ENCODE data around the gene STAM.
A peak's percentile ranks its signal among the peaks of the same experiment; 100 is the strongest.

STAM gene

GRCh38 chr10:17734432-17735080 is 90.6 kb downstream of the STAM start:
- DNase-seq: no peak

GRCh38 chr10:17735166-17735941 is 91.4 kb downstream of the STAM start:
- DNase-seq: no peak

- no peak for DNase-seq
These were observed 92.3 kb downstream of the STAM start for GRCh38 chr10:17736223-17736622.

GRCh38 chr10:17737027-17737965 is 93.3 kb downstream of the STAM start:
- no peak for DNase-seq

GRCh38 chr10:17740668-17741067 is 96.7 kb downstream of the STAM start:
- DNase-seq: no peak

GRCh38 chr10:17742918-17743317 is 99.0 kb downstream of the STAM start:
- peak; percentile 6 for DNase-seq

GRCh38 chr10:17743437-17743836 is 99.5 kb downstream of the STAM start:
- DNase-seq: no peak

- DNase-seq: no peak
These were observed 100.5 kb downstream of the STAM start for GRCh38 chr10:17744341-17744861.

GRCh38 chr10:17747883-17748550 is 104.1 kb downstream of the STAM start:
- no peak for DNase-seq

GRCh38 chr10:17749890-17750289 is 105.9 kb downstream of the STAM start:
- DNase-seq: no peak

GRCh38 chr10:17751781-17752445 is 108.0 kb downstream of the STAM start, which contains the start of gene TMEM236:
TMEM236 (plus strand) TSS chr10:17752201; CDS start chr10:17752296, 95 bp downstream.
- no peak for DNase-seq

GRCh38 chr10:17756557-17757217 is 112.7 kb downstream of the STAM start:
- DNase-seq: no peak

- no peak for DNase-seq
These were observed 114.2 kb downstream of the STAM start for GRCh38 chr10:17758200-17758599.

GRCh38 chr10:17758896-17759295 is 114.9 kb downstream of the STAM start:
- DNase-seq: no peak

GRCh38 chr10:17764142-17764541 is 120.2 kb downstream of the STAM start:
- no peak for DNase-seq

GRCh38 chr10:17765602-17766001 is 121.7 kb downstream of the STAM start:
- no peak for DNase-seq

All from NCI-H1105 (cell line).